MG63 (cell line): ENCODE data around the gene ANKS3. TPM values are rescaled to one million over a fixed set of nuclear protein-coding genes. Genes with fewer than 3 reads are reported as not detected.

Experiments
- DNase-seq: peaks from one replicate; pipeline ENCODE4 v3.0.0-alpha.2; 2020
- H3K27me3 ChIP-seq: fragments of 250-450 bp; sonication (Bioruptor Pico); 2 replicates; pipeline ENCODE4 v1.5.1; 2020; ENCODE audit warnings: mild to moderate bottlenecking, moderate library complexity
- H3K36me3 ChIP-seq: fragments of 250-450 bp; sonication (Bioruptor Pico); 2 replicates; pipeline ENCODE4 v1.5.1; 2020; ENCODE audit warnings: mild to moderate bottlenecking, moderate library complexity
- H3K4me3 ChIP-seq: fragments of 250-450 bp; sonication (Bioruptor Pico); 2 replicates; pipeline ENCODE4 v1.5.1; 2020; ENCODE audit warnings: mild to moderate bottlenecking, moderate library complexity
- H3K9me3 ChIP-seq: fragments of 250-450 bp; sonication (Bioruptor Pico); 2 replicates; pipeline ENCODE4 v1.5.1; 2020; ENCODE audit warnings: mild to moderate bottlenecking, moderate library complexity
- total RNA-seq: library from RNA; depleted of rRNA; stranded (reverse); fragments of >200 nt; shearing (Covaris generic); gene quantifications from 2 replicates; pipeline ENCODE4 v1.2.3, GENCODE V29; 2014; ENCODE audit warnings: low replicate concordance

The ANKS3 gene
- total RNA-seq, 1 experiment from 2014 or later: 25.8 TPM

- Histone ChIP-seq H3K4me3 (peak overlapping the region; percentile 99), H3K36me3 (peaks cover 50% of the 10 kb centered on the region), H3K9me3 (no peaks in the 10 kb centered on the region), H3K27me3 (no peaks in the 10 kb centered on the region)
- no peak for DNase-seq
Measured at GRCh38 chr16:4765511-4766474, 31.7 kb upstream of the ANKS3 start.

GRCh38 chr16:4763791-4764190 is 29.7 kb upstream of the ANKS3 start:
- H3K27me3 ChIP-seq: no peaks in the 10 kb centered on the region
- DNase-seq: no peak
- H3K36me3 ChIP-seq: peaks cover 70% of the 10 kb centered on the region
- H3K4me3 ChIP-seq: no peak overlapping the region
- no peaks in the 10 kb centered on the region for H3K9me3 ChIP-seq

GRCh38 chr16:4762205-4762604 is 28.1 kb upstream of the ANKS3 start:
- Histone ChIP-seq H3K4me3 (no peak overlapping the region), H3K36me3 (peaks cover 84% of the 10 kb centered on the region), H3K9me3 (no peaks in the 10 kb centered on the region), H3K27me3 (no peaks in the 10 kb centered on the region)
- DNase-seq: no peak

- Histone ChIP-seq H3K27me3 (no peaks in the 10 kb centered on the region), H3K4me3 (no peak overlapping the region), H3K9me3 (peaks cover under 1% of the 10 kb centered on the region), H3K36me3 (peaks cover 90% of the 10 kb centered on the region)
- DNase-seq: no peak
Measured at GRCh38 chr16:4760221-4760910, 26.3 kb upstream of the ANKS3 start.

GRCh38 chr16:4755687-4756086 is 21.6 kb upstream of the ANKS3 start:
- peaks cover 85% of the 10 kb centered on the region for H3K36me3 ChIP-seq
- DNase-seq: no peak
- H3K27me3 ChIP-seq: no peaks in the 10 kb centered on the region
- peaks cover 6% of the 10 kb centered on the region for H3K9me3 ChIP-seq
- H3K4me3 ChIP-seq: no peak overlapping the region

GRCh38 chr16:4754865-4755264 is 20.8 kb upstream of the ANKS3 start:
- H3K36me3 ChIP-seq: peaks cover 79% of the 10 kb centered on the region
- peaks cover 6% of the 10 kb centered on the region for H3K9me3 ChIP-seq
- no peak overlapping the region for H3K4me3 ChIP-seq
- H3K27me3 ChIP-seq: no peaks in the 10 kb centered on the region
- DNase-seq: no peak

GRCh38 chr16:4753227-4753626 is 19.2 kb upstream of the ANKS3 start:
- Histone ChIP-seq H3K9me3 (peaks cover 6% of the 10 kb centered on the region), H3K27me3 (no peaks in the 10 kb centered on the region), H3K4me3 (no peak overlapping the region), H3K36me3 (peaks cover 64% of the 10 kb centered on the region)
- DNase-seq: no peak

- Histone ChIP-seq H3K27me3 (no peaks in the 10 kb centered on the region), H3K4me3 (no peak overlapping the region), H3K9me3 (peaks cover 6% of the 10 kb centered on the region), H3K36me3 (peaks cover 59% of the 10 kb centered on the region)
- DNase-seq: no peak
Measured at GRCh38 chr16:4752351-4753100, 18.5 kb upstream of the ANKS3 start.

GRCh38 chr16:4750896-4751295 is 16.8 kb upstream of the ANKS3 start:
- Histone ChIP-seq H3K36me3 (peaks cover 44% of the 10 kb centered on the region), H3K9me3 (peaks cover 6% of the 10 kb centered on the region), H3K27me3 (no peaks in the 10 kb centered on the region), H3K4me3 (no peak overlapping the region)
- DNase-seq: no peak

- Histone ChIP-seq H3K36me3 (peaks cover 33% of the 10 kb centered on the region), H3K27me3 (no peaks in the 10 kb centered on the region), H3K4me3 (no peak overlapping the region), H3K9me3 (no peaks in the 10 kb centered on the region)
- no peak for DNase-seq
Measured at GRCh38 chr16:4749700-4750257, 15.7 kb upstream of the ANKS3 start.

GRCh38 chr16:4748682-4749411 is 14.8 kb upstream of the ANKS3 start:
- Histone ChIP-seq H3K4me3 (no peak overlapping the region), H3K27me3 (no peaks in the 10 kb centered on the region), H3K9me3 (no peaks in the 10 kb centered on the region), H3K36me3 (peaks cover 31% of the 10 kb centered on the region)
- no peak for DNase-seq

GRCh38 chr16:4747906-4748681 is 14.0 kb upstream of the ANKS3 start:
- DNase-seq: no peak
- Histone ChIP-seq H3K9me3 (no peaks in the 10 kb centered on the region), H3K36me3 (peaks cover 24% of the 10 kb centered on the region), H3K4me3 (no peak overlapping the region), H3K27me3 (no peaks in the 10 kb centered on the region)

- no peaks in the 10 kb centered on the region for H3K27me3 ChIP-seq
- H3K9me3 ChIP-seq: no peaks in the 10 kb centered on the region
- H3K36me3 ChIP-seq: peaks cover 14% of the 10 kb centered on the region
- no peak overlapping the region for H3K4me3 ChIP-seq
- DNase-seq: peak; percentile 51
Measured at GRCh38 chr16:4746991-4747574, 13.0 kb upstream of the ANKS3 start.

- DNase-seq: no peak
- H3K36me3 ChIP-seq: peaks cover 7% of the 10 kb centered on the region
Measured at GRCh38 chr16:4746215-4746614, 12.1 kb upstream of the ANKS3 start.

GRCh38 chr16:4745274-4745569 is 11.2 kb upstream of the ANKS3 start:
- H3K4me3 ChIP-seq: no peak overlapping the region
- H3K27me3 ChIP-seq: no peaks in the 10 kb centered on the region
- DNase-seq: no peak
- H3K9me3 ChIP-seq: no peaks in the 10 kb centered on the region
- H3K36me3 ChIP-seq: peaks cover 3% of the 10 kb centered on the region; the same call in 1 of the 2 replicates

More at GRCh38 chr16:4746215-4746614, 12.1 kb upstream of the ANKS3 start:
- Histone ChIP-seq H3K27me3 (no peaks in the 10 kb centered on the region), H3K4me3 (no peak overlapping the region), H3K9me3 (no peaks in the 10 kb centered on the region)
